ENCODE measurements around the gene SACM1L. TPM values are rescaled to one million over a fixed set of nuclear protein-coding genes. Genes with fewer than 3 reads are reported as not detected.

SACM1L gene
- total RNA-seq, 1 donor from 2014 or later, result 39.4 TPM

- TF ChIP-seq CTCF (IDR thresholded peaks at IDR 0.05; ENCODE audit: insufficient read depth, low read depth, low read length), result no peak
- TF ChIP-seq EZH2 (IDR thresholded peaks at IDR 0.05; ENCODE audit: insufficient read depth, low read length), result no peak
- no peak overlapping the region for H3K4me2 ChIP-seq (ENCODE audit: low read length)
- H3K9ac ChIP-seq (ENCODE audit: low read length), result no peak overlapping the region
- Mint-ChIP-seq H3K27me3 (ENCODE audit: low read depth, unreplicated experiment) (no peaks in the 10 kb centered on the region), H3K9me3 (ENCODE audit: unreplicated experiment) (peaks cover 2% of the 10 kb centered on the region), H3K27ac (ENCODE audit: unreplicated experiment) (peak overlapping the region; percentile 8), H3K4me3 (ENCODE audit: unreplicated experiment) (no peak overlapping the region), H3K4me1 (ENCODE audit: low read depth, unreplicated experiment) (peaks cover 54% of the 10 kb centered on the region), H3K36me3 (ENCODE audit: low read depth, unreplicated experiment) (peaks cover 15% of the 10 kb centered on the region)
- H3K9me3 ChIP-seq (ENCODE audit: insufficient read depth, low read depth, low read length), result no peaks in the 10 kb centered on the region
- no peak for DNase-seq (ENCODE audit: low read depth)
- H3K36me3 ChIP-seq (ENCODE audit: insufficient read depth, low read length), result peaks cover 4% of the 10 kb centered on the region
- FAIRE-seq, result no peak
- H3K27me3 ChIP-seq (ENCODE audit: insufficient read depth, low read length), result no peaks in the 10 kb centered on the region
- H4K20me1 ChIP-seq (ENCODE audit: insufficient read depth, low read length), result peaks cover 5% of the 10 kb centered on the region
- H3K27ac ChIP-seq (ENCODE audit: low read depth, low read length), result no peak overlapping the region
- H2AFZ ChIP-seq (ENCODE audit: low read depth, low read length), result no peak overlapping the region
- H3K4me1 ChIP-seq (ENCODE audit: insufficient read depth, low read length), result peaks cover 44% of the 10 kb centered on the region
- H3K79me2 ChIP-seq (ENCODE audit: insufficient read depth, low read length), result peaks cover 48% of the 10 kb centered on the region
- H3K4me3 ChIP-seq (ENCODE audit: insufficient read depth, low read depth, low read length), result no peak overlapping the region
These were observed 48.4 kb upstream of the SACM1L start for GRCh38 chr3:45640724-45641361.

GRCh38 chr3:45641756-45642155, 47.4 kb upstream of the SACM1L start:
- peak overlapping the region; percentile 18 for H3K27ac Mint-ChIP-seq (ENCODE audit: unreplicated experiment)
- no peak for FAIRE-seq
- H3K79me2 ChIP-seq (ENCODE audit: insufficient read depth, low read length), result peaks cover 54% of the 10 kb centered on the region

More at GRCh38 chr3:45641756-45642155, 47.4 kb upstream of the SACM1L start:
- Mint-ChIP-seq H3K4me3 (ENCODE audit: unreplicated experiment) (no peak overlapping the region), H3K36me3 (ENCODE audit: low read depth, unreplicated experiment) (peaks cover 10% of the 10 kb centered on the region), H3K27me3 (ENCODE audit: low read depth, unreplicated experiment) (no peaks in the 10 kb centered on the region), H3K4me1 (ENCODE audit: low read depth, unreplicated experiment) (peaks cover 52% of the 10 kb centered on the region), H3K9me3 (ENCODE audit: unreplicated experiment) (peaks cover 2% of the 10 kb centered on the region)
- no peak for DNase-seq (ENCODE audit: low read depth)
- Histone ChIP-seq H3K9ac (ENCODE audit: low read length) (no peak overlapping the region), H3K27ac (ENCODE audit: low read depth, low read length) (no peak overlapping the region), H3K4me3 (ENCODE audit: insufficient read depth, low read depth, low read length) (no peak overlapping the region), H3K4me1 (ENCODE audit: insufficient read depth, low read length) (peaks cover 48% of the 10 kb centered on the region), H3K36me3 (ENCODE audit: insufficient read depth, low read length) (peaks cover 3% of the 10 kb centered on the region), H3K4me2 (ENCODE audit: low read length) (no peak overlapping the region), H2AFZ (ENCODE audit: low read depth, low read length) (no peak overlapping the region), H4K20me1 (ENCODE audit: insufficient read depth, low read length) (peaks cover 5% of the 10 kb centered on the region), H3K9me3 (ENCODE audit: insufficient read depth, low read depth, low read length) (no peaks in the 10 kb centered on the region), H3K27me3 (ENCODE audit: insufficient read depth, low read length) (no peaks in the 10 kb centered on the region)
- TF ChIP-seq EZH2 (IDR thresholded peaks at IDR 0.05; ENCODE audit: insufficient read depth, low read length), result no peak
- no peak for TF ChIP-seq CTCF (IDR thresholded peaks at IDR 0.05; ENCODE audit: insufficient read depth, low read depth, low read length)
